Measurements from ENCODE around the gene PBX4. TPM values are rescaled to one million over a fixed set of nuclear protein-coding genes. Genes with fewer than 3 reads are reported as not detected.

Gene PBX4
- total RNA-seq, 1 experiment from 2014 or later: 0.57 TPM

DNA sequence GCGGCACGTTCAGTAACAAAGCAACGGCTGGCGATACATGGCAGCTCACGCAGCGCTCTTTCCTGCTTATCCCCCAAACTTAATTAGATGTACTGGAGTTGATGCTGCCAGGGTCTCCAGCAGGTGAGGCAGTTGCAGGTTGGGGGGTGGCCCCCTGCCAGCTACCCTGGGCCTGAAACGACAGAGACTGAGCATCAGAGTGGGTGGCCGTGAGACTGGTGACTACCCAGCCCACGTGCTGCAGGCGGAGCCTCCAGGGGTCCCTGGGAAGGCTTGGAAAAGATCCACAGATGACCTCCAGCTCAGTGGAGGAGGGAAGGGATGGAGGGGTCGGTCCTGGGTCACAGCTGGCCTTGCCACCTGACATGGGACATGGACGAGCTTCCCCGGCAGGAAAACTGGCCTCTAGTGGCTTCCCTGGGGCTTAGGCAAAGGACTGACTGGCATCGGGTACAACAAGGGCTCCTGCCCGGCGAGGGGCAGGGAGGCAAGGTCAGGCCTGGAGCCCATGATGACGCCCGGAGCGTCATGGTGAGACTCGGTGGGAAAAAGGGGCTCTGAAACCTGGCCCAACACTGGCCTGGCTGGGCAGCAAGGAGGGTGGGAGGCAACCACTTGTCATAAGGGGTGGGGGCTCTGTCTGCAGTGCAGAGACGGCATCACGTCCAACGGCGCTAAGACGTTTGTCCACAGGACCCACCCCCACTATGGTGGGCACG lies 56.4 kb downstream of the PBX4 start:
- no peak for DNase-seq (ENCODE audit: extremely low read depth, low read depth)

DNA sequence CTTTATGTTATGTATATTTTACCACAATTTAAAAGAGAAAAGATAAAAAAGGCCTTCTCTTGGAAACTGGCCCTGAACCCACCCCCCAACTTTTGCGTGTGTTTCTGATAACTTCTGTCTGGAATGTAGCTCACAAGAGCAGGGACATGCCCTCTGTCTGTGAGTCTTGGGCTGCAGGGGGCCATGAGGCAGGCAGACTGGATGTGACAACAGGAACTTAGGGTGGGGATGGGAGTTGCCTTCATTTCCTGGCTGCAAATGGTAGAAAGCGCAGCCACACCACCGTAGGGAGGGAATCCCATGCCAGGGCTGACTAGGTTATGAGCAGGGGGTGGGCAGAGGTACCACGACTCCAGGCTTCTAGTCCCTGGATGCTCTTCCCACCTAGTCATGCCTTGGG lies 58.6 kb downstream of the PBX4 start:
- DNase-seq (ENCODE audit: extremely low read depth, low read depth): no peak

- DNase-seq (ENCODE audit: extremely low read depth, low read depth): no peak
Observed at GRCh38 chr19:19558636-19559035, 59.9 kb downstream of the PBX4 start.

GRCh38 chr19:19558055-19558454 lies 60.4 kb downstream of the PBX4 start:
- no peak for DNase-seq (ENCODE audit: extremely low read depth, low read depth)

DNA sequence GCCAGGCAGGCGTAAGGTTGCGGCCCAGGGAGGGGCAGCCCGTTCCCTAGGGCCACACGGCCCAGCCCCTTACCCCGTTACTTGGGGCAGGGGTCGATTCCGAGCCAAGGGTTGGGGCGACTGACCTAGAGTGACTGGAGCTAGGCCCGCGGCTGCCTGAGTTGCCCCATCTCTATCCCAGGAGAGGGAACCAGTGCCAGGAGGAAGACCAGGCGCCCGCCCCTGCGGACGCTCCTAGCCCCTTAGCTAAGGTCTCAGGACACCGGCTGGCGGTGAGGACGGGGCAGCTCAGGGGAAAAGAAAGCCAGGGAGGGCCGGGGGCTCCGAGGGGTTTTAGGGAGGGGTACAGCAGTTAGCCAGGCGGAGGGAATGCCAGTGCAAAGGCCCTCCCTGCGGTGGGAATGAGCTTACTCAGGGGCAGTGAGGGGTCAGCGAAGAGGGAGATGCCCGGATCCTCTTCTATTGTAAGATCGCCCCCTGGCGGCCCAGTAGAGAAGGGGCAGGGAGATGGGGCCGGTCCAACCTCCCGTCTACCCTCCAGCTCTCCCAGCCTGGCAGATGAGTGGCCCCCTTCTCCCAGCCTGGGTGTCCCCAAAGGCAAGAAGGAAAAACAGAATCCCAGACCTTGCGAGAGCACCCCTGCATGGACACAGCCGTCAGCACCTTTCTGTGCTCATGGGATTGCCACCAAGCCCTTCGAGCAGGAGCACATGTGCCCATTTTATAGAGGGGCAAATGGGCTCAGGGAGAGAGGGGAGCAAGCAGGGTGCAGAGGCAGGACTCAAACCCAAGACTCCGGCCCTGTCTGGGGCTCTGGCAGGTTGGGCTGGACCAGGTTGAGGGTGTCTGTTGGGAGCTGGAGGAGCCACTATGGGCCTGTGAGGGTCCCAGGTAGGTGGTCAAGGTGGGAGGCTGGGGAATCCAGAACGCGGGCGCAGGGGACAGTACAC lies 64.1 kb downstream of the PBX4 start:
- DNase-seq (ENCODE audit: extremely low read depth, low read depth): peak; percentile 34

- no peak for DNase-seq (ENCODE audit: extremely low read depth, low read depth)
Observed at GRCh38 chr19:19553670-19554069, 64.8 kb downstream of the PBX4 start.

- DNase-seq (ENCODE audit: extremely low read depth, low read depth): peak; percentile 28
Observed at GRCh38 chr19:19552798-19553197, 65.7 kb downstream of the PBX4 start.

DNA sequence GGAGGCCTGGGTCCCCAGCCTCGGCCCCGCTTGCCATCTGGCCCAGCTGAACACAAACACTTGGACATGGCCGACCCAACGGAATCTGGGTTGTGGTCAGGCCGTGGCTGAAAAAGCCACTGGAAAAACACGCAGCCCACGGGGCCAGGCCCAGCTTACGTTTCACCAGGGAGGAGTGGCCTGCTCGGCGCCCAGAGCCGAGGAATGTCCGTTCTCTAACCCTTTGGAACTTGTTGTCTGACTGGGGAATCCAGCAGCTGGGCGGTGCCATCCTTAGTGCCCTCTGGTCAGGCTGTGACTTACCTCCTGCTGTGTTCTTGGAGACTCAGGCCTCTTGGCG lies 66.7 kb downstream of the PBX4 start:
- DNase-seq (ENCODE audit: extremely low read depth, low read depth): no peak

GRCh38 chr19:19550972-19551852 lies 67.3 kb downstream of the PBX4 start:
- no peak for DNase-seq (ENCODE audit: extremely low read depth, low read depth)

- DNase-seq (ENCODE audit: extremely low read depth, low read depth): no peak
Observed at GRCh38 chr19:19550485-19550929, 68.0 kb downstream of the PBX4 start.

DNA sequence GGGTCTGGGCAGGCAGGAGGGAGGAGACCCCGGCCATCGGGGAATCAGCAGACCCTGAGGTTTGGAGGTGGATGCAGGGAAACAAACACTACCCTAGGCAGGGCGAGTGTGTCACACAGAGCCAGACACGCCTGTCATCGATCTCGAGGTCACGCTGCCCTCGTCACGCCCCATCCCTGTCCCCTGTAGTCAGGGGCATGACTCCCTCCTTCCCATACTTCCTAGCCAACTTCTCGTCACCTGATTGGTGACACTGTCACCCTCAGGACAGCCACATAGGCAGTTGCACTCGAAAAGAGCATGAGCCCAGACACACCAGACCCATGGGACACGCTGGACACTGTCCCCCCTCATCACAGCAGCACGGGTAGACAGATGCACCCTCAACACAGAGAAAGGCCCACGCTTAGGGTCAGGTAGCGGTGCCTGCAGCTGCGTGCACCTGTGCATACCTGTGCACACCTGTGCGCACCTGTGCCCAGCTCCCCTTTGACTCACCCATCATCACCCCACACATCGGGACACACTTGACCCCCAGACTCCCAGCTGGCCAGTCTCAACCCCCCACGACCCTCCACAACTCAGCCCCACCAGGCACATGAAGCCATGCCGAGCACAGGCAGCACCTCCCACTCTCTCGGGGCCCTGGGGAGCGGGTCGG lies 68.6 kb downstream of the PBX4 start:
- DNase-seq (ENCODE audit: extremely low read depth, low read depth): no peak

DNA sequence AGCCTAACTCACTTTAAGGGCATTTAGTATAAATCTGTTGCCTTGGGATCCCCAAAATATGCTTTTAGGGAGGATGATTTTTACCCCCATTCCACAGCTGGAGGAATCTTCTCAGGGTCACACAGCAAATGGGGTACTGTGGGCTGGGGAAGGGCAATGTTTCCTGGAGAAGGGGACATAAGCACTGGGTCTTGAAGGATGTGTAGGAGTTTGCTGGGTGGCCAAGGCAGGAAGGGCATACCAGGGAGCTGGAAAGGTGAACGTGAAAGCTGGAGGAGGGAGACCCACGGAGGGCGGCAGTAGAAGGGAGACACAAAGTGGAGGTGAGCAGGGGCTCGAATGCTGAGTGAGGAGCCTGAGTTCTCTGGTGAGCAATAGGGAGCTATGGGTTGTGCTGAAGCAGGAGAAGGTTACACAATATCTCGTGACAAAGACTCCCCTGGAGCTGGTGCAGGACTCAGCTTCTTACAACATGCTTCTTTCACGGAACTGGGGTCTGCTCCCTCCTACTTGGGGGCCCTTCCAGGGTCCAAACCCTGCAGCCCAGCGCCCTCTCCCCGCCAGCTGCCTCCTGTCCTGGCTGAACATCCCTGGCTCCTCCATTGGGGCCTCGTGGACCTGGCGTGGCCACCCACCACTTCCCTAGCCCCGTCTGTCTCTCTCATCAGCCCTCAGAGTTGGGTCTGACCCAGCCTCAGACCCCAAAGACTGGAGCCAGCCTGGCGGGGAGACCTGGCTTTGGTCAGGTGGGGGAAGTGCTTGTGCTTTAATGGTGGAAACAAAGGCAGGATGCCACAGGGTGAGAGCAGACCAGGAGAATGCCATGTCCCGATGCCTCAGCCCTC lies 69.3 kb downstream of the PBX4 start:
- no peak for DNase-seq (ENCODE audit: extremely low read depth, low read depth)

DNA sequence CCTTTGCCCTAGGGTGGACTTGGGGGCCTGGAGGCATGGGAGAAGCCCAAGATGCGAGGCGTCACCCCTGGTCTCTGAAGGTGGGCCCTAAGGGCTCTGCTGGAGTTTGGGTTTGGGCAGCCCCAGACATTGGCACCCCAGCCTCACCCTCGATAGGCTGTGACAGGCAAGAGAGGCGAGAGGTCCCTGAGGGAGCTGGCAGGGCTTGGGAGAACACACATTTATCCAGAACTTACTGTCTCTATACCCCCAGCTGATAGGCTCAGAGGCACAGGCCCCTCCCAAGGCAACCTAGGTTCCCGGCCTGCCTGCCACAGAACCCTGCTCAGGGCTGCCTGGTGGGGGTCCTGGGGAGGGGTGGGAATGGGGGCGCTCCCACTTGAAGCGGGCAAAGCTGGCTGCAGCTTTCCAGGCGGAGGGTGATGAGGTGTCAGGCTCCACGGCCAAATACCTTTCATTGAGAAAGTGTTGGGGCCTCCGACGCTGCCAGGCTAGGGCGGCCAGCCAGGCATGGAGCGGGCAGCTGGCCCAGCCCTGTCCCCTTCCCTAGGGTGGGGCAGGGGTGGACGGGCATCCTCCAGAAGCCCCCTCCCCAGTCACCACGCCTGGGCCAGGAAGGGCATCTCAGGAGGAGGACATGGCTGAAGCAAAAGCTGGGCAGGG lies 70.7 kb downstream of the PBX4 start:
- DNase-seq (ENCODE audit: extremely low read depth, low read depth): no peak

DNA sequence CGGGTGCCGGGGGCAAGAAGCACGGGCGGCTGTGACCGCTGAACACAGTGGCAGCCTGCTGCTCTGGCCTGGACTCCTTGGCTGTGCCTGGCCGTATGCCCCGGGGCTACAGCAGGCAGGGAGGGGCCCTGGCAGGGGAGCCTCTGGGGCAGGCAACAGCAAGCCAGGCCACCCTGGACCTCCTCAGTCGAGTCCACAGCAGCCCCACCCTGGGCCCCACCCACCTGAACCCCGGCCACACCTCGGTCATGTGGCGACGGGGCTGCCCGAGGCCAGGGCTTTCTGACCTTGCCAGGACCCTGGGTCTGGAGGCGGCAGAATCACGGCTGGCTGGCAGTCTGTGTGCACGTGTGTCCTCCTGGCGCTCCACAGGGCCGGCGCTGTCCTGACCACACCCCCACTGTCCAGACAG lies 71.7 kb downstream of the PBX4 start:
- no peak for DNase-seq (ENCODE audit: extremely low read depth, low read depth)

GRCh38 chr19:19545707-19546106 lies 72.8 kb downstream of the PBX4 start:
- no peak for DNase-seq (ENCODE audit: extremely low read depth, low read depth)

GRCh38 chr19:19544954-19545591 lies 73.4 kb downstream of the PBX4 start:
- no peak for DNase-seq (ENCODE audit: extremely low read depth, low read depth)

DNA sequence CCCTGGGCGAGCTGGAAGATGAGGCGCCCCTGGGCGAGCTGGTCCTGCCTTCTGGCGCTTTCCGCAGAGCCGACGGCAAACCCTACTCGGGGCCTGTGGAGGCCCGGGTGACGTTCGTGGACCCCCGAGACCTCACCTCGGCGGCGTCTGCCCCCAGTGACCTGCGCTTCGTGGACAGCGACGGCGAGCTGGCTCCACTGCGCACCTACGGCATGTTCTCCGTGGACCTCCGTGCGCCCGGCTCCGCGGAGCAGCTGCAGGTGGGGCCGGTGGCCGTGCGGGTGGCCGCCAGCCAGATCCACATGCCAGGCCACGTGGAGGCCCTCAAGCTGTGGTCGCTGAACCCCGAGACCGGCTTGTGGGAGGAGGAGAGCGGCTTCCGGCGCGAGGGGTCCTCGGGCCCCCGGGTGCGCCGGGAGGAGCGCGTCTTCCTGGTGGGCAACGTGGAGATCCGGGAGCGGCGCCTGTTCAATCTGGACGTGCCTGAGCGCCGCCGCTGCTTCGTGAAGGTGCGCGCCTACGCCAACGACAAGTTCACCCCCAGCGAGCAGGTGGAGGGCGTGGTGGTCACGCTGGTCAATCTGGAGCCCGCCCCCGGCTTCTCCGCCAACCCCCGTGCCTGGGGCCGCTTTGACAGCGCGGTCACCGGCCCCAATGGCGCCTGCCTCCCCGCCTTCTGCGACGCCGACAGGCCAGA lies 74.1 kb downstream of the PBX4 start:
- DNase-seq (ENCODE audit: extremely low read depth, low read depth): no peak

DNA sequence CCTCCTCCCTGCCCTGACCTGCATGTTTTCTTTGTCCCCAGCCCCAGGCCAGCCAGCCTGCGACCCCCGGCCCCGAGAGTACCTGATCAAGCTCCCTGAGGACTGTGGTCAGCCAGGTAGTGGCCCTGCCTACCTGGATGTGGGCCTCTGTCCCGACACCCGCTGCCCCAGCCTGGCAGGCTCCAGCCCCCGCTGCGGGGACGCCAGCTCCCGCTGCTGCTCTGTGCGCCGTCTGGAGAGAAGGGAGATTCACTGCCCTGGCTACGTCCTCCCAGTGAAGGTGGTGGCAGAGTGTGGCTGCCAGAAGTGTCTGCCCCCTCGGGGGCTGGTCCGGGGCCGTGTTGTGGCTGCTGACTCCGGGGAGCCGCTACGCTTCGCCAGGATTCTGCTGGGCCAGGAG lies 74.8 kb downstream of the PBX4 start:
- DNase-seq (ENCODE audit: extremely low read depth, low read depth): no peak

Measured in NCI-H460 (cell line).